Esophagus squamous epithelium (tissue), 5 donors: ENCODE measurements around the gene ZSCAN16. TPM values are rescaled to one million over a fixed set of nuclear protein-coding genes. Genes with fewer than 3 reads are reported as not detected.

Experiments used
- DNase-seq: peaks from one replicate; lab custom pipeline; 2025; lab: John Stamatoyannopoulos, UW
- H3K27ac ChIP-seq, 4 donors: fragments of 200-600 bp; sonication (generic); one replicate each; pipeline ENCODE4 v1.5.1; 2016 to 2019; ENCODE audit warnings: mild to moderate bottlenecking in 1 of 4
- H3K27me3 ChIP-seq, 4 donors: fragments of 200-600 bp; sonication (generic); 1 replicate in 3 of 4; 2 replicates in 1 of 4; pipeline versions ENCODE4 v1.5.1 to v1.6.0; 2017 to 2021; ENCODE audit warnings: antibody characterized with exemption in 1 of 4
- H3K36me3 ChIP-seq, 3 donors: fragments of 200-600 bp; sonication (generic); one replicate each; pipeline ENCODE4 v1.5.1; 2016 to 2019
- H3K4me1 ChIP-seq, 3 donors: fragments of 200-600 bp; sonication (generic); one replicate each; pipeline ENCODE4 v1.5.1; 2017 to 2019
- H3K4me3 ChIP-seq, 4 donors: fragments of 200-600 bp; sonication (generic); 1 replicate in 3 of 4; 2 replicates in 1 of 4; pipeline ENCODE4 v1.5.1; 2016 to 2019; ENCODE audit warnings: mild to moderate bottlenecking in 2 of 4, moderate library complexity in 1 of 4
- H3K9me3 ChIP-seq, 3 donors: fragments of 200-600 bp; sonication (generic); one replicate each; pipeline ENCODE4 v1.5.1; 2016 to 2019
- CTCF ChIP-seq, 6 experiments: fragments of 450-650 bp in 4 of 6; fragments of 200-600 bp in 2 of 6; sonication (generic) in 2 of 6; IDR thresholded peaks; one replicate each; pipeline ENCODE4 v1.5.1; 2016 to 2019; ENCODE audit warnings: antibody characterized with exemption in 6 of 6, mild to moderate bottlenecking in 4 of 6, moderate library complexity in 4 of 6
- POLR2A ChIP-seq, 4 donors: fragments of 450-650 bp; IDR thresholded peaks; one replicate each; pipeline ENCODE4 v1.6.1; 2017; ENCODE audit warnings: antibody characterized with exemption in 4 of 4, mild to moderate bottlenecking in 4 of 4, moderate library complexity in 3 of 4
- WGBS, 2 donors: methylation state at CpG; one replicate each; pipeline ENCODE4 v1.1.5; 2018; 5-methylcytosine and 5-hydroxymethylcytosine counted together
- intact Hi-C: fragments of 100-400 bp; cut with DNase I; formaldehyde crosslinking; loops from one replicate; pipeline ENCODE4 v1.15.0; 2022
- total RNA-seq, 4 donors: library from RNA; depleted of rRNA; stranded (reverse); fragments of >200 nt; gene quantifications; one replicate each; pipeline ENCODE4 v1.1.0, GENCODE V29; 2016
- donor health status: DM: yes; HTN: yes; CAD: no.

Gene ZSCAN16
- total RNA-seq, 4 donors from 2014 or later, result 2.8 to 4.4 (median 3.6) TPM

- intact Hi-C loops, result no loop called here
- peaks cover 0 to 5% (median 0%) of the 10 kb centered on the region in 3 donors for H3K4me1 ChIP-seq
- no peak overlapping the region for H3K27ac ChIP-seq
- no peak for DNase-seq
- WGBS, 2 donors, result 72 to 80% methylated on average over 4 of the region's 4 CpGs
- no peaks in the 10 kb centered on the region for H3K27me3 ChIP-seq
- TF ChIP-seq CTCF (IDR thresholded peaks at IDR 0.05), result no peak
- TF ChIP-seq POLR2A (IDR thresholded peaks at IDR 0.05), result no peak
- no peak overlapping the region for H3K4me3 ChIP-seq
- no peaks in the 10 kb centered on the region for H3K9me3 ChIP-seq
- H3K36me3 ChIP-seq, result no peaks in the 10 kb centered on the region
These were observed 42.7 kb downstream of the ZSCAN16 start for GRCh38 chr6:28167068-28167467.

GRCh38 chr6:28167926-28168325, 43.5 kb downstream of the ZSCAN16 start:
- DNase-seq, result no peak
- Histone ChIP-seq H3K27ac (no peak overlapping the region), H3K36me3 (no peaks in the 10 kb centered on the region), H3K9me3 (no peaks in the 10 kb centered on the region), H3K4me3 (no peak overlapping the region), H3K4me1 (no peaks in the 10 kb centered on the region), H3K27me3 (no peaks in the 10 kb centered on the region)
- 63 to 89% methylated on average over 1 of the region's 1 CpG for WGBS, 2 donors
- intact Hi-C loops, result no loop called here
- no peak for TF ChIP-seq POLR2A (IDR thresholded peaks at IDR 0.05)

GRCh38 chr6:28171271-28171670, 46.9 kb downstream of the ZSCAN16 start:
- no peak overlapping the region for H3K27ac ChIP-seq
- no peaks in the 10 kb centered on the region for H3K36me3 ChIP-seq
- H3K4me3 ChIP-seq, result no peak overlapping the region
- no peaks in the 10 kb centered on the region for H3K4me1 ChIP-seq
- TF ChIP-seq POLR2A (IDR thresholded peaks at IDR 0.05) (no peak), CTCF (IDR thresholded peaks at IDR 0.05) (no peak)
- WGBS, 2 donors, result 48 to 68% methylated on average over 2 of the region's 2 CpGs
- intact Hi-C loops, result no loop called here
- no peak for DNase-seq
- no peaks in the 10 kb centered on the region for H3K9me3 ChIP-seq
- H3K27me3 ChIP-seq, result peaks cover 0 to 6% (median 0%) of the 10 kb centered on the region in 4 donors

- Histone ChIP-seq H3K27ac (no peak overlapping the region), H3K4me3 (no peak overlapping the region), H3K36me3 (no peaks in the 10 kb centered on the region), H3K9me3 (no peaks in the 10 kb centered on the region), H3K4me1 (no peaks in the 10 kb centered on the region), H3K27me3 (peaks cover 0 to 6% (median 0%) of the 10 kb centered on the region in 4 donors)
- TF ChIP-seq POLR2A (IDR thresholded peaks at IDR 0.05) (no peak), CTCF (IDR thresholded peaks at IDR 0.05) (no peak)
- 86 to 94% methylated on average over 2 of the region's 2 CpGs for WGBS, 2 donors
- intact Hi-C loops, result no loop called here
- DNase-seq, result no peak
These were observed 47.6 kb downstream of the ZSCAN16 start for GRCh38 chr6:28172006-28172405.

- 96 to 100% methylated on average over 1 of the region's 1 CpG for WGBS, 2 donors
- Histone ChIP-seq H3K4me3 (no peak overlapping the region), H3K4me1 (no peaks in the 10 kb centered on the region), H3K36me3 (no peaks in the 10 kb centered on the region), H3K9me3 (no peaks in the 10 kb centered on the region), H3K27me3 (peaks cover 0 to 25% (median 0%) of the 10 kb centered on the region in 4 donors), H3K27ac (no peak overlapping the region)
- intact Hi-C loops, result no loop called here
- no peak for DNase-seq
- TF ChIP-seq POLR2A (IDR thresholded peaks at IDR 0.05) (no peak), CTCF (IDR thresholded peaks at IDR 0.05) (no peak)
These were observed 52.0 kb downstream of the ZSCAN16 start for GRCh38 chr6:28176373-28176772.

Other genes with a start within 250 kb of the ZSCAN16 start
- not detected for gene OR2B2, start 212.2 kb upstream of the ZSCAN16 start, total RNA-seq
- not detected for gene OR2B6, start 167.4 kb upstream of the ZSCAN16 start, total RNA-seq
- 1 to 10 TPM; 1.7 to 6.9 (median 2.2) TPM for gene ZNF165, start 44.0 kb upstream of the ZSCAN16 start, total RNA-seq
- 10 to 100 TPM in 1 of 4 donors, 1 to 10 TPM in 3; 2.2 to 17.5 (median 5.9) TPM for gene ZKSCAN8, start 17.3 kb downstream of the ZSCAN16 start, total RNA-seq
- 10 to 100 TPM in 1 of 4 donors, 1 to 10 TPM in 2, under 1 TPM in 1; 0.95 to 11.3 (median 3.4) TPM for gene ZSCAN9, start 100.7 kb downstream of the ZSCAN16 start, total RNA-seq
- gene ZKSCAN4, start 127.7 kb downstream of the ZSCAN16 start, total RNA-seq, result 1 to 10 TPM; 2.4 to 5.3 (median 3.3) TPM
- 1 to 10 TPM in 1 of 4 donors, under 1 TPM in 2, not detected in 1; 0.22 to 1.5 (median 0.70) TPM for gene NKAPL, start 134.7 kb downstream of the ZSCAN16 start, total RNA-seq
- gene ZSCAN26, start 142.5 kb downstream of the ZSCAN16 start, total RNA-seq, result 10 to 100 TPM in 1 of 4 donors, 1 to 10 TPM in 3; 2.1 to 17.0 (median 3.4) TPM
- gene PGBD1, start 157.0 kb downstream of the ZSCAN16 start, total RNA-seq, result 1 to 10 TPM in 2 of 4 donors, under 1 TPM in 2; 0.61 to 3.1 (median 1.3) TPM
- gene ZSCAN31, start 211.5 kb downstream of the ZSCAN16 start, total RNA-seq, result 10 to 100 TPM; 11.6 to 59.9 (median 19.4) TPM
- gene ZKSCAN3, start 225.3 kb downstream of the ZSCAN16 start, total RNA-seq, result 1 to 10 TPM; 1.1 to 2.9 (median 2.1) TPM